PC-9 (cell line): ENCODE measurements around the gene MTUS2.
A peak's percentile ranks its signal among the peaks of the same experiment; 100 is the strongest.

ENCODE experiments used
- EZH2 ChIP-seq: fragments of 200-600 bp; sonication (generic); IDR thresholded peaks from 2 replicates; pipeline ENCODE4 v1.8.0; 2017; ENCODE audit warnings: antibody characterized with exemption, low read depth
- TF ChIP-seq, protein P1 (sequence below): fragments of 200-600 bp; sonication (generic); conservative IDR thresholded peaks from 2 replicates; pipeline ENCODE4 v1.6.1; 2017; ENCODE audit warnings: mixed run types, antibody characterized with exemption, mild to moderate bottlenecking, moderate library complexity

DNA sequence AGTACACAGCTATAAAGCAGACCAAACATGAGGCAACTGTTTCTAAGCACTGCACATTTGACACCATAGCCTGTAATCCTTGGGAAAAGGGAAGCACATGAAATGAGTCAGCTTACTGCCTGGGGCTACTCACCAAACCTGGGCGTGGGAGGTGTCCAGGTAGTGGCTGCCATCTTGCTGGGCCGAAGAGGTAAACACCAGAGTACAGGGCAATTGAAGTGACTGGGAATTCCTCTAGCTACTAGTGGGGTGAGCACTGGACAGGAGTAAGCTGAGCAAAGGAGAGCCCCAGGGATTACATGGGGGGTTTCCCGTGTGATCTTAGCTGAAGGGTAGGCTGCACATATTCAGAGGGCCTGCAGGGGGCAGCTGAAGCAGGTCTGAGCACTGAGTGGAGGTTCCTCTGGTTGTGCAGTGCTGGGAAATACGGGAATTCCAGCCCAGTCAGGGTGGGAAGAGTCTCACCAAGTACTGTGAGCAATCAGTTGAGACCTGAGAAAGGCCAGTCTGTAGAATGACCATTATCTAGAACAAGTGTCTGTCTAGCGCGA lies 634.9 kb downstream of the MTUS2 start:
- TF ChIP-seq, protein P1, sequence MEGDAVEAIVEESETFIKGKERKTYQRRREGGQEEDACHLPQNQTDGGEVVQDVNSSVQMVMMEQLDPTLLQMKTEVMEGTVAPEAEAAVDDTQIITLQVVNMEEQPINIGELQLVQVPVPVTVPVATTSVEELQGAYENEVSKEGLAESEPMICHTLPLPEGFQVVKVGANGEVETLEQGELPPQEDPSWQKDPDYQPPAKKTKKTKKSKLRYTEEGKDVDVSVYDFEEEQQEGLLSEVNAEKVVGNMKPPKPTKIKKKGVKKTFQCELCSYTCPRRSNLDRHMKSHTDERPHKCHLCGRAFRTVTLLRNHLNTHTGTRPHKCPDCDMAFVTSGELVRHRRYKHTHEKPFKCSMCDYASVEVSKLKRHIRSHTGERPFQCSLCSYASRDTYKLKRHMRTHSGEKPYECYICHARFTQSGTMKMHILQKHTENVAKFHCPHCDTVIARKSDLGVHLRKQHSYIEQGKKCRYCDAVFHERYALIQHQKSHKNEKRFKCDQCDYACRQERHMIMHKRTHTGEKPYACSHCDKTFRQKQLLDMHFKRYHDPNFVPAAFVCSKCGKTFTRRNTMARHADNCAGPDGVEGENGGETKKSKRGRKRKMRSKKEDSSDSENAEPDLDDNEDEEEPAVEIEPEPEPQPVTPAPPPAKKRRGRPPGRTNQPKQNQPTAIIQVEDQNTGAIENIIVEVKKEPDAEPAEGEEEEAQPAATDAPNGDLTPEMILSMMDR = peak; percentile 38; the same call in 1 of the 2 replicates
- TF ChIP-seq EZH2 = no peak
